Measurements from ENCODE around the gene RNF13. TPM values are rescaled to one million over a fixed set of nuclear protein-coding genes. Genes with fewer than 3 reads are reported as not detected.
A peak's percentile ranks its signal among the peaks of the same experiment; 100 is the strongest.

The RNF13 gene
- total RNA-seq, 1 experiment from 2014 or later = 108 TPM

DNA sequence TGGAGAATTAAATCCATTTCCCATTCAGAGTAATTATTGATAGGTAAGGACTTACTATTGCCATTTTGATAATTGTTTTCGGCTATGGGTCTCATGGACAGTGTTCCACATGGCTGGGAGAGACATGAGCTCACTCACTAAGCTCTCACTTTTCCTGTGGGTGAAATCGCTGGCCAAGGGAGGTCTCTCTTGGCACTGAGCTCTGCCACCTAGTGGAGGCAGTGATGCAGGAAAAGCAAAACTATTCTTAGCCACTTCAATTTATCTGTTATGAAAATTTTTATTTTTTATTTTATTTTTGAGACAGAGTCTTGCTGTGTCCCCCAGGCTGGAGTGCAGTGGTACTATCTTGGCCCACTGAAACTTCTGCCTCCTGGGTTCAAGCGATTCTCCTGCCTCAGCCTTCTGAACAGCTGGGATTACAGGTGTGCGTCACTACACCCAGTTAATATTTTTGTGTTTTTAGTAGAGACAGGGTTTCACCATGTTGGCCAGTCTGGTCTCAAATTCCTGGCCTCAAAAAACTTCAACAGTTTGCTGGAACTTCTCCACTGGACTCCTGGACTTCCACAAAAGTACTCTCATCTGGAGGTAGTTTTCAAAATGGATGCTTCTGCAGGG lies 4.7 kb upstream of the RNF13 start:
- intact Hi-C loops (cut with micrococcal nuclease; ENCODE audit: unreplicated experiment) = loop anchor here (1.0 kb wide), 2 partner anchors 43 to 296 kb away; no protein-coding TSS in a partner anchor
- no peaks in the 10 kb centered on the region for H3K9me3 Mint-ChIP-seq (ENCODE audit: low read depth, unreplicated experiment)
- DNase-seq = peak; percentile 83
- H3K36me3 Mint-ChIP-seq (ENCODE audit: insufficient read depth, unreplicated experiment) = peaks cover 15% of the 10 kb centered on the region
- H3K4me3 Mint-ChIP-seq (ENCODE audit: low read depth, unreplicated experiment) = no peak overlapping the region
- H3K27ac Mint-ChIP-seq (ENCODE audit: unreplicated experiment) = no peak overlapping the region
- H3K4me1 Mint-ChIP-seq (ENCODE audit: low read depth, unreplicated experiment) = peaks cover 16% of the 10 kb centered on the region
- CTCF ChIA-PET = interaction anchor here (0.5 to 3.0 kb wide), 29 partner anchors 11 to 467 kb away, joined by 3 to 167 read pairs (median 4); partner anchors contain the start of genes COMMD2 and WWTR1
- no peaks in the 10 kb centered on the region for H3K27me3 Mint-ChIP-seq (ENCODE audit: unreplicated experiment)
- BruUV-seq (replicated peaks) = no TSS peak
- TF ChIP-seq, protein P1, sequence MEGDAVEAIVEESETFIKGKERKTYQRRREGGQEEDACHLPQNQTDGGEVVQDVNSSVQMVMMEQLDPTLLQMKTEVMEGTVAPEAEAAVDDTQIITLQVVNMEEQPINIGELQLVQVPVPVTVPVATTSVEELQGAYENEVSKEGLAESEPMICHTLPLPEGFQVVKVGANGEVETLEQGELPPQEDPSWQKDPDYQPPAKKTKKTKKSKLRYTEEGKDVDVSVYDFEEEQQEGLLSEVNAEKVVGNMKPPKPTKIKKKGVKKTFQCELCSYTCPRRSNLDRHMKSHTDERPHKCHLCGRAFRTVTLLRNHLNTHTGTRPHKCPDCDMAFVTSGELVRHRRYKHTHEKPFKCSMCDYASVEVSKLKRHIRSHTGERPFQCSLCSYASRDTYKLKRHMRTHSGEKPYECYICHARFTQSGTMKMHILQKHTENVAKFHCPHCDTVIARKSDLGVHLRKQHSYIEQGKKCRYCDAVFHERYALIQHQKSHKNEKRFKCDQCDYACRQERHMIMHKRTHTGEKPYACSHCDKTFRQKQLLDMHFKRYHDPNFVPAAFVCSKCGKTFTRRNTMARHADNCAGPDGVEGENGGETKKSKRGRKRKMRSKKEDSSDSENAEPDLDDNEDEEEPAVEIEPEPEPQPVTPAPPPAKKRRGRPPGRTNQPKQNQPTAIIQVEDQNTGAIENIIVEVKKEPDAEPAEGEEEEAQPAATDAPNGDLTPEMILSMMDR (IDR thresholded peaks at IDR 0.05; ENCODE audit: unreplicated experiment) = peak; percentile 93

DNA sequence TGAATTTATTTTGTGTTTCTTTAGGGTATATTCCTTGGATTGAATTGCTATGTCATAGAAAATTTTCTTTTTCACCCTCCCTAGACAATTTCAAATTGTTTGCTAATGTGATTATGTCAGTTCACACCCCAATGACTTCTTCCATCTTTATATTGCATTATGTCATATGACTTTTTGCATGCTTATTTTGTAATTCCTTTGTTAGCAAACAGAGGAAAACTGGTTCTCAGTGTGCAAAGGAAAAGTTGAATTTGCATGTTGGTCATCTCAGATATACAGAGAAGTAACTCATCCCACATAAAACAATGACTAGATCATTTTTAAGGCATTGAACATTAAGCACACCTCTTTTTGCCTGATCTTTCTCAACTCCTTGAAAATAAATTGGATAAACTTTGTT lies 3.3 kb upstream of the RNF13 start:
- Mint-ChIP-seq H3K9me3 (ENCODE audit: low read depth, unreplicated experiment) (no peaks in the 10 kb centered on the region), H3K27ac (ENCODE audit: unreplicated experiment) (no peak overlapping the region), H3K4me3 (ENCODE audit: low read depth, unreplicated experiment) (no peak overlapping the region), H3K36me3 (ENCODE audit: insufficient read depth, unreplicated experiment) (peaks cover 29% of the 10 kb centered on the region), H3K27me3 (ENCODE audit: unreplicated experiment) (no peaks in the 10 kb centered on the region), H3K4me1 (ENCODE audit: low read depth, unreplicated experiment) (peaks cover 25% of the 10 kb centered on the region)
- CTCF ChIA-PET = interaction anchor here (3.0 kb wide), 1 partner anchor 41 kb away, joined by 167 read pairs; no protein-coding TSS in a partner anchor
- no TSS peak for BruUV-seq (replicated peaks)
- TF ChIP-seq, protein P1 (IDR thresholded peaks at IDR 0.05; ENCODE audit: unreplicated experiment) = no peak
- DNase-seq = no peak
- intact Hi-C loops (cut with micrococcal nuclease; ENCODE audit: unreplicated experiment) = no loop called here

DNA sequence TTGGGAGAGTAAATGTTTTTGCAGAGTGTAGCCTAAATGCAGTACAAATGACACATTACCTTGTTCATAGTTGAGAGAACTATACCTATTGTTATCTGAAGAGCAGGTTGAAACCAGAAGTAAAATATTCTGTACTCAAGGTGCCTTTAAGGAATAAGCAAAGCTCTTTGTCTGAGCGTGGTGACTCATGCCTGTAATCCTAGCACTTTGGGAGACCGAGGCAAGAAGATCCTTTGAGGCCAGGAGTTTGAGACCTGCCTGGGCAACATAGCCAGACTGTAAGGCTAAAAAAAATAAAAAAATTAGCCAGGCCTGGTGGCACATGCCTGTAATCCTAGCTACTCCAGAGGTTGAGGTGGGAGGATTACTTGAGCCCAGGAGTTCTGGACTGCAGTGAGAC lies 2.2 kb upstream of the RNF13 start:
- Mint-ChIP-seq H3K27ac (ENCODE audit: unreplicated experiment) (no peak overlapping the region), H3K4me1 (ENCODE audit: low read depth, unreplicated experiment) (peaks cover 36% of the 10 kb centered on the region), H3K27me3 (ENCODE audit: unreplicated experiment) (no peaks in the 10 kb centered on the region), H3K9me3 (ENCODE audit: low read depth, unreplicated experiment) (no peaks in the 10 kb centered on the region), H3K4me3 (ENCODE audit: low read depth, unreplicated experiment) (no peak overlapping the region), H3K36me3 (ENCODE audit: insufficient read depth, unreplicated experiment) (peaks cover 35% of the 10 kb centered on the region)
- no TSS peak for BruUV-seq (replicated peaks)
- CTCF ChIA-PET = interaction anchor here (0.7 to 1.1 kb wide), 4 partner anchors 10 to 90 kb away, joined by 3 to 4 read pairs (median 4); no protein-coding TSS in a partner anchor
- TF ChIP-seq, protein P1 (IDR thresholded peaks at IDR 0.05; ENCODE audit: unreplicated experiment) = no peak
- intact Hi-C loops (cut with micrococcal nuclease; ENCODE audit: unreplicated experiment) = no loop called here
- DNase-seq = no peak

DNA sequence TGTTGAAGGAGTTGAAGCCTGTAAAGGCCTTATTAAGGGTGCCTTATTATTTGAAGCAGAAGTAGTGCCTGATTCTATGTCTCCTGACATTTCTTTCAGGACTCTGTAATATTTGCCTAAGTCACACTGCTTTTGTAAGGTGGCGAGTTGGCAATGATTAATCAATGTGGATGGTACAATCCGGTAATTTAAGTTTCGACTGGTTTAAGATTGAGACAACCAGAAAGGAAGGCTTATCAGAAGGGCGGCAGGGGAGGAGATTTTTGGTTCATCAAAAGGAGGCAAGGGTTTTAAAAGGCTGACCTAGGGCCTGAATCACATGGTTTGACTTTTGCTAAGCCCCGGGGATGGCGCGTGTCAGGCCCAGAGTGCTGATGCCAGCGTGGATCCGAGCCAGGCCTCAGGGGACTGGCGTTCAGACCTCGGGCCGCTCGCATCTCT lies 830 bp upstream of the RNF13 start:
- peak overlapping the region; percentile 93 for H3K4me3 Mint-ChIP-seq (ENCODE audit: low read depth, unreplicated experiment)
- no peaks in the 10 kb centered on the region for H3K9me3 Mint-ChIP-seq (ENCODE audit: low read depth, unreplicated experiment)
- TF ChIP-seq, protein P1 (IDR thresholded peaks at IDR 0.05; ENCODE audit: unreplicated experiment) = no peak
- intact Hi-C loops (cut with micrococcal nuclease; ENCODE audit: unreplicated experiment) = no loop called here
- H3K27ac Mint-ChIP-seq (ENCODE audit: unreplicated experiment) = peak overlapping the region; percentile 99
- BruUV-seq (replicated peaks) = TSS peak; percentile 86
- peaks cover 50% of the 10 kb centered on the region for H3K4me1 Mint-ChIP-seq (ENCODE audit: low read depth, unreplicated experiment)
- H3K27me3 Mint-ChIP-seq (ENCODE audit: unreplicated experiment) = no peaks in the 10 kb centered on the region
- no peak for DNase-seq
- peaks cover 35% of the 10 kb centered on the region for H3K36me3 Mint-ChIP-seq (ENCODE audit: insufficient read depth, unreplicated experiment)
- CTCF ChIA-PET = no interaction called here
